Stimulated activated CD8-positive, alpha-beta memory T cell treated with anti-CD3 and anti-CD28 coated beads, Interleukin-7, amount 100 ng/mL, for 1 hour (primary cell): ENCODE results near the gene DCAF17.
"Not testable (repeated sequence)": the region's sequence is repeated elsewhere in the genome, so short reads cannot be mapped to it uniquely, and the experiment has no call there.

Experiments
- DNase-seq, 2 donors: peaks; one replicate each; pipeline ENCODE4 v3.0.0-alpha.2; 2020; ENCODE audit warnings: low read depth in 2 of 2

Gene DCAF17

GRCh38 chr2:171452773-171453172 is 18.7 kb downstream of the DCAF17 start:
- no peak for DNase-seq

DNA sequence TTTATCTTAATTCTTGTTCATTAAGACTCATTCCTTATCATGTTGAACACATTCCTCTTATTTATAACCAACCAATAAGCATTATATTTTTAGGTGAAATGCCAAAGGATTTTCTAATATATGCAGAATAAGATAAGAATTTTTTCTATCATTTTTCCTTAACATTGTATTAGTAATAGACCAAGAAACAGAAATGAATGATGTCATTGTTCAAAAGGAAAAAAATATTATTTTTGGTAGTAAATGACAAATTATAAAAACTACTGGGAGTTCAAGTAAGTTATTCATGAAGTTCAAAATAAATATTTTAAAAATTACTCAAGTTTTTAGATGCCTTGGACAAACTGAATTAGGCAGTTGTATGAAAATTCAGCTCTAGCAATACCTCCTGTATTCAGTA is 25.5 kb downstream of the DCAF17 start:
- DNase-seq: no peak

GRCh38 chr2:171460537-171460936 is 26.5 kb downstream of the DCAF17 start:
- no peak for DNase-seq

DNA sequence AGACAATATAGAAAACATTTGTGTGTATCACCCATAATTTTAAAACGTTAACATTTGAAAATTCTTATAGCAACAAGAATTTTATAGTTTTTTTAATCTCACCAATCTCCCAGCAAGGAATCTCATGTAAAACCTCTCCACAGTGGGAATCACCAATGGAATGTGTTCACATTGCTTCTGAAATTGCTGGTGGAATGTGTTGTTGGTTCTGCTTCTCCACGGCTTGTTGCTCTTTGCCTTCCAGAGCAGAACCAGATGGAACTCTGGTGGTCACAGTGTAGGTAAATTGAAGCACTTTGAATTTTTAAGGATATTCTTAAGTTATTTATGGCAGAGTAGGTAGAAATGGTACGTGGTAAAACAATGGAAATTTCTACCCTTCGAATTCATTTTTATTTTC is 35.1 kb downstream of the DCAF17 start:
- DNase-seq: no peak

DNA sequence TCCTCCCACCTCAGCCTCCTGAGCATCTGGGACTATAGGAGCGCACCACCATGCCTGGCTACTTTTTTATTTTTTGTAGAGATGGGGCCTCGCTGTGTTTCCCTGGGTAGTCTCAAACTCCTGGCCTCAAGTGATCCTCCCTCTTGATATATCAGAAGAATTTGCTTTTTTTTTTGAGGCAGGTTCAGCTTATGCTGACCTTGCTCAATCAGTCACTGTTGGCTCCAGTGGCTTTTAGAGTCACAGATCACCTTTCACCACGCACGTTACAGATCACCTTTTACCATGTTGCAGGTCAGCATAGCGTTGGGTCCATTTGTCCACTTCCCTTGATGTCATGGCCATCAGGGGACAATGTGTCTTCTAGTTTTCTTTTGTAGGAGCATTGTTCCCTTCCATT is 36.1 kb downstream of the DCAF17 start:
- DNase-seq: no peak

DNA sequence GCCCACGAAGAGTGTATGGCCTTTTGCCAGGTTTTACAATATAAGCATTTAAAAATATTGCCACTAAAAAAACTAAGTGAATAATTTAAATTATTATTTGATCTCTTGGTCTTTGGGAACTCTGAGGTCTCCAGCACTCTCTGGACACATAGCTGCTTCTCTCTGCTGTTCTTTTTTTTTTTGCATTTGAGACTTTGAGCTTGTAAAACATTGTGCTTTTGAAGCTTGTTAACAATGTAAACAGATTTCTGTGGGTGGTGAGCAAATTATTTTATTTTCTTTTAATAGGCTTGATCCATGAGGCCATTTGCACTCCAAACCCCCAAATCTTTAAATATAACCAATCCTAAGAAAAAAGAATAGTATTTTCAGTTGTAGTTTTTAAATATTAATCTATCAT is 42.0 kb downstream of the DCAF17 start:
- no peak for DNase-seq

GRCh38 chr2:171478345-171478744 is 44.3 kb downstream of the DCAF17 start:
- DNase-seq: no peak

DNA sequence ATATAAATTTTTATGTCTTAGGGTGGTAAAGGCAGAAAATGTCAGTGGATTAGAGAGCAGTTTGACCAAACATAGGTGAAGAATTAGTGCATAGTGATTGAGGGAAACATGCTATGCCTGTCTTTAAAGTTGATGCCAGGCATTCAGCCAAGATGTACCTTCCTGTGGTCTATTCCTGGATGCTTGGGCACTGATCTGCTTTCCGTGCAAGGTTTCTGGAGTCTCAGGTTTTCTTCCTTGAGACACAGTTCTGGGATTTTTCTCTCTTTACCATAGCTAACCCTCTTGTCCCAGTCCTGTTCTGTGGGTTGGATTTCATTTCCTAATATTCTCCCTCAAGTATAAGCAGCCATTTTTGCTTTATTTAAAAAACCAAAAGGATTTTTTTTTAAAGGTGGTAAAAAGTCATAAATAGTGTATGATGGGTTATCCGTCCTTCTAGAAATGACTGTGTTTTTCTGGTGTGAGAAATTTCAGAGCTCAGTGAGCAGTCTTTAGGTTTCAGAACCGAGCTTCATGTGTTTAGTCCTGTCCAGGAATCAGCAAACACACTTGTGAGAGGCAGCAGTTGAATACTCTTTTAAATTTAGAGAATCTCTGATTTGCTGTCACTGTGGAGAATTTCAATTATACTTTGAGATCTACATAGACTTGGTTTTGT is 45.3 kb downstream of the DCAF17 start:
- no peak for DNase-seq

- DNase-seq: no peak
These were observed 46.9 kb downstream of the DCAF17 start for GRCh38 chr2:171480908-171481307.

DNA sequence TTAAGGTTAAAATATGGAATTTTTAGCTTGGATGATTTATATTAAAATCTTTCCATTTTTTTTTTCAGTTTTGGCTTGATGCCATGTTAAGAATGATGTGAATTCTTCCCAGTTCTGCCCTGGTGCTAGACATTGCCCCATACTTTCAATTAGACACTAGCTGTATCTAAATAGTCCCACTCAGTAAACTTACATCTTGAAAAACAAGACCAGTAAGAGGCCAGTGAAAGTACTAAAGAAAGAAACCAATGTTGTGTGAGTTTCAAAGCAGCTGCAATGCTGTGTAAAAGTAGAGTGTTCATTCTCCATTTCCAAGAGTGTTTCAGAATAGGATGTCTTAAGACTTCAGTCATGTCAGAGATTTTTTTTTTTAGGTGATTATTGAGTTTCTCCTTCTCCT is 48.3 kb downstream of the DCAF17 start:
- DNase-seq: no peak

GRCh38 chr2:171482877-171483276 is 48.9 kb downstream of the DCAF17 start:
- no peak for DNase-seq

DNA sequence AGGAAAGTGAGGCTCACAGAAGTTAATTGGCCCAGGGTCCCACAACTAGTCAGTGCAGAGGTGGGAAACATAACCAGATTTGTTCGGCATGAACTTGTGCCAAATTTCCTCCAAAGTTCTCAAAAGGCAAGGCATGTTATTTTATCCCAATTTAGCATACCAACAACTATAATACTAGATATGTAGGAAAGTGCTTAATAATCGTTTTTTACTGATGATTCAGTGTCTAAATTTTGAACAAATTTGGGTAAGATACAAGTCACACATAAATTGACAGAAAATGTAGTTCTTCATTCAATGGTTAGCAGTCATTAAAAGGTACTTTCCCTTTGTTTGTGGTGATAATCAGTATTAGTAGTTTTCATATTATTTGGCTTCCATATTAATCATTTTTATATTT is 49.8 kb downstream of the DCAF17 start:
- DNase-seq: no peak

DNA sequence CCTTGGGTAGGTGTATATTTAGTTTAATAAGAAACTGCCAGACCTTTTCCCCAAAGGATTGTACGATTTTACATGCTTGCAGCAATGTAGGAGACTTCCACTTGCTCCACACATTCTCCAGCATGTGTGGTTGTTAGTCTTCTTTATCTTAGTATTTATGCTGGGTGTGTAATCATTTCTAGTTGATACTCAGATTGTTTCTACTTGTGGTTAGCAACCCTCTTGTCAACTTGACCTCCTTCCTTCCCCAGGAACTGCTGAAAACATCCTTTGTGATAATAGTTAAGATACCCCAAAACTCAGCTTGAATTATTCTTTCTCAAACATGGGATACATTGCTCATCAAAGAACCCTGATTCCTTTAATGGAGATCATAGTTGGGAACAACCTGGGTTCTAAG is 51.1 kb downstream of the DCAF17 start:
- DNase-seq: no peak

DNA sequence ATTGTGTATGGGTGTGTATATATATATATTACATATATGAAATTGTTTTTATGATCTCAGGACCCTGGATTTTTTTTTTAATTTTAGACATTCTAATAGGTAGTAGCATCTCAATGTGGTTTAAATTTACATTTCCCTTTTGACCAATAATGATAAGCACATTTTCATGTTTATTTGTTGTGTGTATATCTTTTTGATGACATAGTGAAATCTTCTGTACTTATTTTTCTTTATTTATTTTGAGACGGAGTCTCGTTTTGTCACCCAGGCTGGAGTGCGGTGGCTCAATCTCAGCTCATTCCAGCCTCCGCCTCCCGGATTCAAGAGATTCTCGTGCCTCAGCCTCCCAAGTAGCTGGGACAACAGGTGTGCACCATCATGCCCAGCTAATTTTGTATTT is 53.2 kb downstream of the DCAF17 start:
- no peak for DNase-seq

DNA sequence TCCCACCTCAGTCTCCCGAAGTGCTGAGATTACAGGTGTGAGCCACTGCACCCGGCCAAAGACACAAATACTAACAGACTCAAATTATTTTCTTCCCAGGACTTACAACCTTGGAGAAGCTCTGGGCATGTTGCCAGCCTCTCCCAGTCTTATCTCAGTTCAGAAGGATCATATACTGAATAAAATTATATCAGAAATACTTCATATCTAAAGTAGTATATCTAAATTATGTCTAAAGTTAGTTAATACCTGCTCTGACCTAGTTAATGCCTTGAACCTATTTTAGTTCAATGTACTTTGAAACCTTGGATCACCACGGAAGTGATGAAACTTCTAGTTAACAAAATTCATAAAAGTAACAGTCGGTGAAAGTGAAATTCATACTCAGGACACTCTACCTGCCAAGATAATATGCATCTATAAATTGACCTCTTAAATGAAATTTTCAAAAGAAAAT is 53.8 kb downstream of the DCAF17 start:
- no peak for DNase-seq

DNA sequence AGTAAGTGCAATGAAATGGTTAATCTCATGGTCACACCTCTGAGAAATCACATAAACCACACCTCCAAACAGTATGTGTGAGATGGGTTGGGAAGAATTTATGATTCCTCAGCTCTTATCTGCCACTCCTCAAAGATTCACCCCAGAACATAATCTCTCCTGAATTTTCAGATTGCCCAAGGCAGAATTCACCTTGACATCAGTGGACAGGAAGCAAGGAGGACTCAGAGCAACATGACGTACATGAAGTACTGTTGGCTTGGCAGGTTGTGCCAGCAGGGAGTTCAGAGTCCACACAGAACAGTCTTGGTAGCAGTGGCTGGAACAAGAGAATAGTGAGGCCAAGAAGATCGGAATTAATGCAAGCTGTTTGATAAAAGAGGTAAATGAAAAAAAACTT is 56.6 kb downstream of the DCAF17 start:
- DNase-seq: no peak

- DNase-seq: no peak
These were observed 57.3 kb downstream of the DCAF17 start for GRCh38 chr2:171491292-171491691.

GRCh38 chr2:171492664-171493063 is 58.6 kb downstream of the DCAF17 start:
- no peak for DNase-seq

- not testable (repeated sequence) for DNase-seq
These were observed 63.6 kb downstream of the DCAF17 start for GRCh38 chr2:171497664-171498063.

DNA sequence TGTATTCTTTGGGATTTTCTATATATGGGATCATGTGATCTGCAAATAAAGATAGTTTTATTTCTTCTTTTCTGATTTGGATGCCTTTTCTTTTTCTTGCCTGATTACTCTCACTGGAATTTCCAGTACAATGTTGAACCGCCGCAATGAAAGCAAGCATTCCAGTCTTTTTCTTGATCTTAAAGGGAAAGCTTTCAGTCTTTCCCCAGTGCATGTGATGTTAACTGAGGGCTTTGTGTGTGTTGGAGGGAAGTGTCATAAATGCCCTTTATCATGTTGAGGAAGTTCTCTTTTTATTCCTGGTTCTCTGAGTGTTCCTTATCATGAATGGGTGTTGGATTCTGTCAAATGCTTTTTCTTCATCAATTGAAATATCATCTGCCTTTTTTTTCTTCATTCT is 71.3 kb downstream of the DCAF17 start:
- DNase-seq: no peak

- no peak for DNase-seq
These were observed 76.1 kb downstream of the DCAF17 start for GRCh38 chr2:171509945-171510731.

- DNase-seq: no peak
These were observed 78.0 kb downstream of the DCAF17 start for GRCh38 chr2:171512014-171512413.

GRCh38 chr2:171512683-171513195 is 78.7 kb downstream of the DCAF17 start:
- DNase-seq: no peak
